DND-41 (cell line): ENCODE results near the gene FAM53B.
"Not testable (repeated sequence)": the region's sequence is repeated elsewhere in the genome, so short reads cannot be mapped to it uniquely, and the experiment has no call there.

ENCODE experiments used
- ATAC-seq: fragments of 200-7000 bp; cut with Tn5 transposase; 3 replicates; pipeline ENCODE4 v1.9.1; 2021; ENCODE audit warnings: low read depth; ENCODE audit not compliant: insufficient read depth
- DNase-seq: peaks from one replicate; pipeline ENCODE4 v3.0.0-alpha.2; 2020
- H2AFZ ChIP-seq: 2 replicates; pipeline ENCODE4 v1.6.0; 2012; ENCODE audit warnings: low read depth, low read length
- H3K27ac ChIP-seq: 2 replicates; pipeline ENCODE4 v1.5.1; 2012; ENCODE audit warnings: low read length, inconsistent platforms
- H3K27me3 ChIP-seq: fragments of 200-600 bp; sonication (generic); 2 replicates; pipeline ENCODE4 v1.6.0; 2012; ENCODE audit warnings: low read length, mild to moderate bottlenecking, inconsistent platforms; ENCODE audit not compliant: insufficient read depth, poor library complexity
- H3K36me3 ChIP-seq: 2 replicates; pipeline ENCODE4 v1.5.1; 2012; ENCODE audit warnings: low read length, inconsistent platforms; ENCODE audit not compliant: insufficient read depth
- H3K4me1 ChIP-seq: 2 replicates; pipeline ENCODE4 v1.5.1; 2012; ENCODE audit warnings: mild to moderate bottlenecking, low read length; ENCODE audit not compliant: insufficient read depth
- H3K4me2 ChIP-seq: 2 replicates; pipeline ENCODE4 v1.6.0; 2012; ENCODE audit warnings: mild to moderate bottlenecking, moderate library complexity, low read length, inconsistent platforms; ENCODE audit not compliant: insufficient read depth
- H3K4me3 ChIP-seq, 2 experiments: fragments of 200-600 bp in 1 of 2; shearing (Covaris generic) in 1 of 2; 2 replicates each; pipeline ENCODE4 v1.5.1; 2012 to 2016; ENCODE audit warnings: inconsistent platforms in 2 of 2, low read length in 2 of 2, mild to moderate bottlenecking in 2 of 2, low read depth in 1 of 2, moderate library complexity in 1 of 2
- H3K79me2 ChIP-seq: 2 replicates; pipeline ENCODE4 v1.6.0; 2012; ENCODE audit warnings: low read length, inconsistent platforms; ENCODE audit not compliant: insufficient read depth
- H3K9ac ChIP-seq: 2 replicates; pipeline ENCODE4 v1.6.0; 2012; ENCODE audit warnings: low read depth, mild to moderate bottlenecking, inconsistent platforms, low read length, moderate library complexity
- H3K9me3 ChIP-seq: 2 replicates; pipeline ENCODE4 v1.5.1; 2012; ENCODE audit warnings: low read length, moderate library complexity, mild to moderate bottlenecking, inconsistent platforms; ENCODE audit not compliant: insufficient read depth, severe bottlenecking
- H4K20me1 ChIP-seq: 2 replicates; pipeline ENCODE4 v1.6.0; 2012; ENCODE audit warnings: low read length; ENCODE audit not compliant: insufficient read depth
- EZH2 ChIP-seq: IDR thresholded peaks from 3 replicates; pipeline ENCODE4 v1.6.1; 2012; ENCODE audit warnings: borderline replicate concordance, low read depth, mild to moderate bottlenecking, moderate library complexity, low read length, inconsistent platforms; ENCODE audit not compliant: severe bottlenecking
- TF ChIP-seq, protein P1 (sequence below): IDR thresholded peaks from 2 replicates; pipeline ENCODE4 v1.5.1; 2012; ENCODE audit warnings: borderline replicate concordance, low read length, moderate library complexity, mild to moderate bottlenecking; ENCODE audit not compliant: poor library complexity, severe bottlenecking; ENCODE audit errors: extremely low read depth

Gene FAM53B

GRCh38 chr10:124588736-124589490, 155.3 kb downstream of the FAM53B start:
- no peak overlapping the region for H3K4me2 ChIP-seq

GRCh38 chr10:124588341-124588735, 155.8 kb downstream of the FAM53B start:
- H3K9ac ChIP-seq, H3K4me2 ChIP-seq, H3K27me3 ChIP-seq, H3K4me1 ChIP-seq, H3K9me3 ChIP-seq, DNase-seq, ATAC-seq, H3K36me3 ChIP-seq, H4K20me1 ChIP-seq, H3K4me3 ChIP-seq, H3K27ac ChIP-seq, H3K79me2 ChIP-seq, H2AFZ ChIP-seq: not testable (repeated sequence)

More at GRCh38 chr10:124588736-124589490, 155.3 kb downstream of the FAM53B start:
- Histone ChIP-seq H4K20me1 (no peaks in the 10 kb centered on the region), H3K9ac (no peak overlapping the region), H3K36me3 (no peaks in the 10 kb centered on the region), H3K27ac (no peak overlapping the region), H3K79me2 (no peaks in the 10 kb centered on the region), H3K4me3 (no peak overlapping the region), H2AFZ (no peak overlapping the region), H3K4me1 (no peaks in the 10 kb centered on the region), H3K9me3 (no peaks in the 10 kb centered on the region), H3K27me3 (no peaks in the 10 kb centered on the region)
- DNase-seq (no peak), ATAC-seq (no peak; the same call in 2 of the 3 replicates)
- no peak for TF ChIP-seq EZH2
- TF ChIP-seq, protein P1, sequence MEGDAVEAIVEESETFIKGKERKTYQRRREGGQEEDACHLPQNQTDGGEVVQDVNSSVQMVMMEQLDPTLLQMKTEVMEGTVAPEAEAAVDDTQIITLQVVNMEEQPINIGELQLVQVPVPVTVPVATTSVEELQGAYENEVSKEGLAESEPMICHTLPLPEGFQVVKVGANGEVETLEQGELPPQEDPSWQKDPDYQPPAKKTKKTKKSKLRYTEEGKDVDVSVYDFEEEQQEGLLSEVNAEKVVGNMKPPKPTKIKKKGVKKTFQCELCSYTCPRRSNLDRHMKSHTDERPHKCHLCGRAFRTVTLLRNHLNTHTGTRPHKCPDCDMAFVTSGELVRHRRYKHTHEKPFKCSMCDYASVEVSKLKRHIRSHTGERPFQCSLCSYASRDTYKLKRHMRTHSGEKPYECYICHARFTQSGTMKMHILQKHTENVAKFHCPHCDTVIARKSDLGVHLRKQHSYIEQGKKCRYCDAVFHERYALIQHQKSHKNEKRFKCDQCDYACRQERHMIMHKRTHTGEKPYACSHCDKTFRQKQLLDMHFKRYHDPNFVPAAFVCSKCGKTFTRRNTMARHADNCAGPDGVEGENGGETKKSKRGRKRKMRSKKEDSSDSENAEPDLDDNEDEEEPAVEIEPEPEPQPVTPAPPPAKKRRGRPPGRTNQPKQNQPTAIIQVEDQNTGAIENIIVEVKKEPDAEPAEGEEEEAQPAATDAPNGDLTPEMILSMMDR: no peak

GRCh38 chr10:124587811-124588211, 156.4 kb downstream of the FAM53B start:
- DNase-seq (no peak), ATAC-seq (no peak)
- Histone ChIP-seq H2AFZ (no peak overlapping the region), H3K4me2 (no peak overlapping the region), H3K9ac (no peak overlapping the region), H3K4me1 (no peaks in the 10 kb centered on the region), H4K20me1 (no peaks in the 10 kb centered on the region), H3K27me3 (no peaks in the 10 kb centered on the region), H3K4me3 (no peak overlapping the region), H3K79me2 (no peaks in the 10 kb centered on the region), H3K9me3 (no peaks in the 10 kb centered on the region), H3K36me3 (no peaks in the 10 kb centered on the region), H3K27ac (no peak overlapping the region)
- TF ChIP-seq, protein P1: no peak
- TF ChIP-seq EZH2: no peak

- no peak for TF ChIP-seq EZH2
- TF ChIP-seq, protein P1: no peak
- no peaks in the 10 kb centered on the region for H3K79me2 ChIP-seq
- H3K4me2 ChIP-seq: no peak overlapping the region
- no peaks in the 10 kb centered on the region for H3K36me3 ChIP-seq
- ATAC-seq (no peak), DNase-seq (no peak)
- no peaks in the 10 kb centered on the region for H3K4me1 ChIP-seq
- no peak overlapping the region for H2AFZ ChIP-seq
- H3K9ac ChIP-seq: no peak overlapping the region
- H4K20me1 ChIP-seq: no peaks in the 10 kb centered on the region
- H3K9me3 ChIP-seq: no peaks in the 10 kb centered on the region
- no peaks in the 10 kb centered on the region for H3K27me3 ChIP-seq
- no peak overlapping the region for H3K4me3 ChIP-seq
- H3K27ac ChIP-seq: no peak overlapping the region
Observed at GRCh38 chr10:124586142-124586541, 158.0 kb downstream of the FAM53B start.
